KOPT-K1 (cell line): ENCODE results near the gene WNT5B.

Source experiments
- H3K27ac ChIP-seq: fragments of 200-600 bp; sonication (generic); 2 replicates; pipeline ENCODE4 v1.5.1; 2016; ENCODE audit warnings: antibody characterized with exemption, mild to moderate bottlenecking, low read depth, low read length; ENCODE audit not compliant: poor library complexity, severe bottlenecking
- H3K36me3 ChIP-seq: fragments of 200-600 bp; sonication (generic); 2 replicates; pipeline ENCODE4 v1.5.1; 2017; ENCODE audit warnings: antibody characterized with exemption, mild to moderate bottlenecking, low read length, moderate library complexity; ENCODE audit not compliant: insufficient read depth
- H3K9me3 ChIP-seq: fragments of 200-600 bp; sonication (generic); 2 replicates; pipeline ENCODE4 v1.5.1; 2017; ENCODE audit warnings: antibody characterized with exemption, low read length, mild to moderate bottlenecking; ENCODE audit not compliant: insufficient read depth, poor library complexity, severe bottlenecking

Gene WNT5B

DNA sequence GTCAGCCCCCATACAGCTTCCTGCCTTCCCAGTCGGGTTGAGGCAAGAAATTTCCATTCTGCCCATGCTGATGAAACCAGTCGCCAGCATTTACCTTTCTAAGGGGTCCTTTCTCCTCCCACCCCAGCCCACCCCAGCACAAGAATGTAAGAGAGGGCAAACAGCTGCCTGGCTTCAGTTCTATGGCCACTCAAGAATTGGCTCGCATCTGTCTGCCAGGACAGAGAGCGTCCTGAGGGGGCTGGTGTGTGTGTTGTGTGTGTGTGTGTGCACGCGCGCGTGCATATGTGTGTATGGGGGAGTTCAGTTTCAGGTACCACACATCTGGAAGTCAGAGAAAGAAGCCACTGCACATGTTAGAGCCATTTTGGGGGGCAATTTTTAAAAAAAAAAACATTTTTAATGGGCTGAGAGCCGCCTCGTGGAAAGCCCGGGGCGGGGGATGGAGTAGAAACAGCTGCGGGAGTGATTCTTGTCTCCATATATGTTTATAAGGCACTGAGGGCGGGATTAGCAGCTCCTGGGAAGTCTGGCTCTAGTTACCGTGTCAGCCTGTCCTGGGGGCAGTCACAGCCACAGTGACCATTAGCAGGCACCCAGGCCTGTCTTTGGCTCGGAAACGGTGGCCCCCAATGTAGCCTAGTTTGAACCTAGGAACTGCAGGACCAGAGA lies at the start of gene WNT5B:
TSS of gene WNT5B (plus strand) at position 566 of the 672 bp plus-strand sequence. CDS start 2,124 bp downstream, outside the sequence.
- H3K9me3 ChIP-seq: no peaks in the 10 kb centered on the region
- no peaks in the 10 kb centered on the region for H3K36me3 ChIP-seq
- no peak within 1 kb of the TSS for H3K27ac ChIP-seq

DNA sequence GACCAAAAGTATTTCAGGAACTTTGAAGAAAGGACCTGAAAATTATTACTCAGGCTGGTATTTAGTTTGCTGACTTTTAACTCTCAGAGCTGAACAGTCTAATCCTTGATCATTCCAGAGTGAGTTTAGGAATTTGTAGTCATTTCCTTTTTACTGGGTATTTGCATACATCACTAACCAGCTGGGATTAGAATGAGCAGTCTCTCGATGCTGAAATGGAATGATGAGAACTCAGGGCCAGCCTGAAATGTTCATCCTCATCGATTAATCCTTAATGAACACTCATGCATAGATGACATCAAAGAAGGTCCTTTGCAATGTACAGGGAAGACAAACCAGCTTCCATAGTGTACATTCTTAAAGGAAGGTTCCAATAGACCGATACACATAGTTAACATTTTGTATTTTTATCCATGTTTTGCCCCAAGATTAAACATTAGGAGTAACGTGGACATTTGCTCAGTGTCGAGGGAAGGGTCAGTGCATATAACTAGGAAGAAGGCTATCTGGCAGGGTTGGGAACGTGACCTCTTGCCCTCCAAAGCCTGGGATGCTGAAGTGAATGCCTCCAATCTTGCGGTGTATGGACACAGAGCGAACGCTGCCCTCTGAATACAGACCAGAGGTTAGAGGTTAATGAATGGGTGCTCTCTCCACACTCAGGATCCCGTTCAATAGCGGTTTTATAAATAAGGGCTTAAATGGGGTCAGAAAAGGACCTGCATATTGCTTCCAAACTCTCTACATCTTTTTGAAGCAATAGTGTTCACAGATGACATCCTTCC lies 49.2 kb upstream of the WNT5B start:
- Histone ChIP-seq H3K9me3 (no peaks in the 10 kb centered on the region), H3K27ac (no peak overlapping the region)

DNA sequence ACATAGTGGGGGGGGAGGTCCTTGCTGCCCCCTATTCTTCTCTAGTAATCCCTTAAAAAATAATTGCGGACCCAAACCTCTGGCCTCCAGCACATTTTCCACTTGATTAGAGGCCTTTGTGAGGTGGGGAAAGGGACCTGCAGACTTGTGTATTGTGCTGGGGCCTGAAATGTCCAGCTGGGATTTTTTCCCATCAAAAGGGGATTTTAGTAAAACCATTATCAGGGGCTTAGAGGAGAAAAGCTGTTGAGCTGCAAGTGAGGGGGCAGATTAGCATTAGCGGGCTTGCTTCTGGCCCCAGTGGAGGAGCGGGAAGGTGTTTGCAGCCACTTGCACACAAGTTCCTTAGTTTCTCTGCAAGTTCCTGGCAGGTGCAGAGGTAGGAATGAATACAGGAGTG lies 48.5 kb upstream of the WNT5B start:
- H3K36me3 ChIP-seq: no peaks in the 10 kb centered on the region
- no peak overlapping the region for H3K27ac ChIP-seq
- H3K9me3 ChIP-seq: no peaks in the 10 kb centered on the region

More for the DNA sequence above, 49.2 kb upstream of the WNT5B start:
- H3K36me3 ChIP-seq: no peaks in the 10 kb centered on the region

DNA sequence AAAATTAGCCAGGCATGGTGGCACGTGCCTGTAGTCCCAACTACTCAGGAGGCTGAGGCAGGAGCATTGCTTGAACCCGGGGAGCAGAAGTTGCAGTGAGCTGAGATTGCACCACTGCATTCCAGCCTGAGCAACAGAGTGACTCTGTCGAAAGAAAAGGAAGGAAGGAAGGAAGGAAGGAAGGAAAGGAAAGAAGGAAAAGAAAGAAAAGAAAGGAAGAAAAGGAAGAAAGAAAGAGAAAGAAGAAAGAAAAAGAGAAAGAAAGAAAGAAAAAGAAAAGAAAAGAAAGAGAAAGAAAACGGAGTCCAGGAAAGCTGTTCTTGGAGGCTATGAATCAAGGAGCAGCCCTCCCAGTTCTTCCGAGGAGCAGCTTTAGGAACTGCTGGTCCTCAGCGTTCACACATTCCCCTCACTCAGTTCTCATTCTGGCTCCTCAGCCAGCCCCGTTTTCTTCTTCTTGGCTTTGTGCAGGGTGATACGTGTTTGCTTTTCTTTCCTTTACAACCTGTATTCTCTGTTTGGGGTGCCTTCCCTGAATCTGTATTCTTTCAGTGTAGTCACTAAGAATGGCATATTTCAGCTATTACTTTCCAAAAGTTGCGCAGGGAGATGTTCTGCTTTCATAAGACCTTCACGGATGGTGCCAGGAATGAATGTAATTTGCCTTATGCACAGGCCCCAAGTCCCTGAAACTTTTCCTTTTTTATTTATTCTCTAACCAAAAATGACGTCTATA lies 46.9 kb upstream of the WNT5B start:
- Histone ChIP-seq H3K27ac (no peak overlapping the region), H3K36me3 (peaks cover 9% of the 10 kb centered on the region), H3K9me3 (no peaks in the 10 kb centered on the region)

DNA sequence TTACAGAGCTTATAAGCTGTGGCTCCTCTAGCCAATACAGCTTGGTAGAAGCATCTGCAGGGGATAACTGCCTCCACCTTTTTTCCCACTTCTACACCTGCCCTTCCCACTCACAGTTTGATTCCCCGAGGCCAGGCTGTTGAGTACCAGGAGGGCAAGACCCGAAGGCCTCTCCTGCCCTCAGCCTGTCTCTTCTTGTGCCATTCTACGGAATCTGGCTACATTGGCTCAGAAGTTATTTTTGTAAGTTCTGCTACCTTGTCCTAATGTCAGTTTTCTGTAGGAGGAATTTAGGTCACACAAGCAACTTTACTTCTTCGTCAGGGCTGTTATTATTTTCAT lies 46.4 kb upstream of the WNT5B start:
- Histone ChIP-seq H3K27ac (no peak overlapping the region), H3K9me3 (no peaks in the 10 kb centered on the region), H3K36me3 (peaks cover 9% of the 10 kb centered on the region)

DNA sequence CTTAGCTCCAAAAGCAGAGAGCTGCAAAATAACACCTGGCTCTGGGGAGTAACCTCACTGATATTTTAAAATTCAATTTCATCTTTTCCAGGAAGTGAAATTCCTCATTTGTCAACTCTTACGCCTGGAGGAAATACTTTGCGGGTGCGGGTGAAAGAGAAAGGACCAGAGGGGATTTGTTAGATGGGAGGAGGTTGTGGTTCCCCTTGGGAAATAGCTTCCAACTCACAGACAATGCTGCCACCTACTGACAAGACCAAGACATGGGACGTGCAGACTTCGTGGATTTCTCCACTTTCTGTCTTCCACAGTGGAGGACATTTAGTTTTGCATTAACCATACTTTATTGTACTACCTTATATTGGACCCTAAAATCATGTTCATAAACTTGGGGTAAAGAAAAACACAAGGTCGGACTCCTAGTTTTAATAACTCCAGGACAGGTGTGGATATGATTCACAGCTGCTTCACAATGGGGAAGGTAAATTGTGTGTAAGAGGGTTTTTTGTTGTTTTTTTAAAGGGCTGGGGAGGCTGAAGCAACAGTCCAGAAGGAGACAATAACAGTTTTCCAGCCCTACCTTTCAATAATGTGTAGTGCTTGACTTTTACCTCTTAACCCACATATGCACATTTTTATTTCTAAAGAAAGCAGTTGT lies 45.5 kb upstream of the WNT5B start:
- H3K27ac ChIP-seq: no peak overlapping the region
- peaks cover 10% of the 10 kb centered on the region for H3K36me3 ChIP-seq
- no peaks in the 10 kb centered on the region for H3K9me3 ChIP-seq

DNA sequence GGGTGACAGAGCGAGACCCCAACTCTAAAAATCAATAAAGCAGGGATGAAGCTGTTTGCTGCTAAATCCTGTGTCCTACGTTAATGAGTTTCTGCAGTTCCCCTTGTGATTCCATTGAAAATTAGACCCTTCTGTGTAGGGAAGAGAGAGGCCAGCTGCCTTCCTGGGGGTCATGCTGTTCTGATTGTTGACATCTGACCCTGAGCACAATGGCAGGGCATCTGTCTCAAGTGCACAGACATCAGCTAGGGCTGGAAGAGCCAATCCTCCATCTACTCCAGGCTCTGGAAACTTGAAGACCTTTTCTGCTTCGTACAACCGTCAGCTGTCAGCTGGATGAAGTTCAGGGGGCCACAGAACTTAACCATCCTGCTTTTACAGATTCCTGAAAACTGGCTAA lies 44.7 kb upstream of the WNT5B start:
- H3K9me3 ChIP-seq: no peaks in the 10 kb centered on the region
- H3K36me3 ChIP-seq: peaks cover 16% of the 10 kb centered on the region
- H3K27ac ChIP-seq: no peak overlapping the region

DNA sequence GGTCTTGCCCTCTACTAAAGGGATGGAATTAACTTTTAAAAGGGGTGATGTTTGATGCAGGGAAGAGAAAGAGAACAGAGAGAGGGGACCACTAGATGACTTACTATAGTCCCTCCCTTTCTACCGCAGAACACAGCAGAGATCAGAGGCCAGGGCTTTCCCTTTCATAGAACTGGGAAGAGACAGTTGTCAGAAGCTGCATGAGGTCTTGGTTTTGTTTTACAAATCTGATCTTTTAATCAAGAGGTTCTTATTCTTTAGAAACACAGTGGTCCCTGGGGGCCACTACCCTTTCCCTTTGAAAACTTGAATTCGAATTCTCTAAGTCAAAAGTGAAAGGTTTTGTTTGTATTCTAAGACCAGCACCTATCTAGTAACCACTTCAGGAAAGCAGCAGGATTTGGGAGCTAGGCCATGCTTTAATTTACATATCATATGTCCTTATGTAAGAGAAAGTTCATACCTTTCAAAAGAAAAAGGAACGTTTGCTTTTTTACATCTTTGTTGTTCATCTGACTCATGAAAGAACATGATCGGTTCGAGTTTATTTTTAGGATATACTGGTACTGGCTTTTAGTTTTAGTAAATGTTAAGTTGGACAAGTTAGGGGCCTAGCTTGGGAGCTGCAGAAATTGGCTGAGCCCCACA lies 41.0 kb upstream of the WNT5B start:
- H3K9me3 ChIP-seq: no peaks in the 10 kb centered on the region
- H3K36me3 ChIP-seq: peaks cover 37% of the 10 kb centered on the region
- no peak overlapping the region for H3K27ac ChIP-seq

DNA sequence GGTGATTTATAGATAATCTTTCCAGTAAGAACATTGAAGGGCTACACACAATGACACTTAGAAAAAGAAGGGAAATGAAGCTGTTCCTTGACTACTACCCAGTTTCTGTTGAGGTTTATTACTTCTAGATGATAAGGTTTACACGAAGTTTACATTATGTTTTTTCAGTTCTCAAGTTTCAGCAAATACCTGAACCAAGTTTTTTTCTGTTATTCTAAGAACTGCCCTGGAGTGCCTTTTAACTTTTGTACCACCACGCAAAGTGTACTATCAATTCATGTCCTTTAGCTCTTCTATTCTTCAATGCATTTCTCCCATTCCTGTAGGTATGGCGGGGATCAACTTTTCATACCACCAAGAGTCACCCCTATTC lies 40.5 kb upstream of the WNT5B start:
- no peak overlapping the region for H3K27ac ChIP-seq
- no peaks in the 10 kb centered on the region for H3K9me3 ChIP-seq
- H3K36me3 ChIP-seq: peaks cover 39% of the 10 kb centered on the region

DNA sequence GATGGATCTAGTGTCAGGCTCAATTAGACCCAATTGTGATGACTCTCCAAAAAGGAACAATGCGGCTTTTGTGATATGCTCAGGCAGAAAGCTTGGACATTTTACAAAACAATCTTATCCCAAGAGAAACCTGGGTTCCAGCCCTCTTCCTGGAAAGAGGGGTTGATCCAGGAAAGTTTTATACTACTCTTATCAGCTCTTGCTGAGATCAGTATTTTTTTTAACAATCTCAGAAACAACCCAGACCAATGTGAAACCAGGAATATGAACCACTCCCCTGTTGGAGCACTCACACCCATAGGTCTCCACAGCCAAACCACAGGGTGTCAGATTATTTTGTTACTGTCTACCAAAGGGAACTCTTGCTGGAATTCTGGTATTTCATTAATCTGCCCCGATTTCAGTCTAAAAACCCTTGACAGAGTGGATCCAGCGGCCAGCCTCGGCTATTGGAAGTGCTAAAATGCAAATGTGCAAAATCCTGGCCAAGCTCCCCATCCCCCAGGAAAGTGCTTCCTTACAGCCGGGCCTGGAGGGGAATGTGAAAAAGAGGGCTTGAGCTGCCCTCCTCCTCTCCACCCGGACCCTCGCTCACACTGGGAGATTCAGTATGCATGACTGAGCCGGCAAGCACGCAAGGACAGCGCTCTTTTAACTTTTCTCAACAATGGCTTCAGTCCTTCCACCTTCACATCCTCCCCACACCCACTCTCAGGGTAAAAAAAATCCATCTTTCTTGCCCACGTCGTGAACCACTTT lies 38.6 kb upstream of the WNT5B start:
- H3K27ac ChIP-seq: no peak overlapping the region

DNA sequence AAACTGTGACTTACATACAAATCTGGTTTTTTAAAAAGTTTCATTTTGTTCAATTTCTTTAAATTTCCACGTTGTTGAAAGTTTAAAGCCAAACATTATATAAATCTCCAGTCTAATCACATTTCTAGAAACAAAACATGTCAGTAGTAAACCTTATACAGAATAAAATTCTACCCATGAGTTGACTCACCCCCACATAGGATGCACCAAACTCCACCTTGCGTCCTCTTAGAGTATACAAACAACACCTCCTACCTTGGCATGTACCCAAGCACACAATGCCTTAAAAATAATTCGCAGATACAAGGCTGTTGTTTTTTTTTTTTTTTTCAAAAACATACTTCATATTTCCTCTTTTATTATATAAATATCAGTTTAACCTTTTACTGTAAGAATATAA lies 38.0 kb upstream of the WNT5B start:
- H3K27ac ChIP-seq: no peak overlapping the region
- H3K36me3 ChIP-seq: peaks cover 37% of the 10 kb centered on the region
- H3K9me3 ChIP-seq: no peaks in the 10 kb centered on the region

More for the DNA sequence above, 38.6 kb upstream of the WNT5B start:
- Histone ChIP-seq H3K36me3 (peaks cover 39% of the 10 kb centered on the region), H3K9me3 (no peaks in the 10 kb centered on the region)

DNA sequence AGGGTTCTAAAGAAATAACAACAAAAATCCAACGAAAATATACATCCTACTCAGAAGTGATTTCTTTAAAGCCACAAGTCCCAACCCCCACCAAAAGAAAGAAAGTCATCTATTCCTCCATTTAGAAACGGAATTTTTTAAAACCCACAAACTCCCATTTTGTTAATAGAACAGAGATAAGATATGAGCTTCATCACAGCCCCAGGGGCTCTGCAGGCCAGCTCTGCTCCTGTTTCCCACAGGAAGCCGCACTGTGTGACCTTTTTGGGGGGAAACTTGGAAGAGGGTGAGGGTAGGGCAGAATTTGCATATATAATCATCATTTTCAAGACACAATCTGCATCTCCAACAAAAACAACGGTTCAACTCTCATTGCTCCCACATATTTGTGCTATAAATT lies 37.5 kb upstream of the WNT5B start:
- H3K36me3 ChIP-seq: peaks cover 32% of the 10 kb centered on the region
- H3K27ac ChIP-seq: peak overlapping the region; percentile 27
- no peaks in the 10 kb centered on the region for H3K9me3 ChIP-seq

DNA sequence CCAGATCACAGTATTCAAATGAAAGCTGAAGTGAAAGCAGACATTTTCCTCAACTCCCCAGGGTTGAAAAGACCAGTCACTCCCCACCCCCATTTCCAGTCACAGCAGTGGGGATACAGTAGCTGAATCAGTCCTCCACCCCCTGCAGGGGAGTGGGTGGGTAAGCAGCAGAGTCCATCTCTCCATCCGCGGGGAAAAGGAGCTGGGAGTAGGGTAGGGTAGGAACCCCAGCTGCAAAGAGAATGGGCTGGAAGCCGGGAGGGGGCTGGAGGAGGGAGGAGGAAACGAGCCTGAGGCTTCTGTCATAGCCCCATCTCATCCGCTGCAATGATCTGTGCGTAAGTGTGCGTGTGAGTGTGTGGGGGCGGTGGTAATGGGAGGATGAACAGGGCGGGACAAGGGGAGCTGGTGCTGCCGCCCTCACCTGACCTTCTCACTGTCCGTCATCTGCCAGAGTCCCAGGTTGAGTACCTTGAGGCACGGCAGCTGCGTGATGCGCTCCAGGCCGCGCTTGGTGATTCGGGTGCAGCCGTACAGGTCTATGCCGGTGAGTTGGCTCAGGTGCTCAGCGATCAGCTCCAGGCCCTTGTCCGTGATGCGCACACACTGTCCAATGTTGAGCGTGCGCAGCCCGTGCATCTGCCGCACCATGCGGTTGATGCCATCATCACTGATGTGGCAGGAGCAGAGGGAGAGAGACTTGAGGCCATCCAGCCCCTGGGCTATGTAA lies 36.4 kb upstream of the WNT5B start:
- Histone ChIP-seq H3K36me3 (peaks cover 30% of the 10 kb centered on the region), H3K27ac (peak overlapping the region; percentile 80), H3K9me3 (no peaks in the 10 kb centered on the region)
